ENCODE results near the gene EEF2K.

DNA sequence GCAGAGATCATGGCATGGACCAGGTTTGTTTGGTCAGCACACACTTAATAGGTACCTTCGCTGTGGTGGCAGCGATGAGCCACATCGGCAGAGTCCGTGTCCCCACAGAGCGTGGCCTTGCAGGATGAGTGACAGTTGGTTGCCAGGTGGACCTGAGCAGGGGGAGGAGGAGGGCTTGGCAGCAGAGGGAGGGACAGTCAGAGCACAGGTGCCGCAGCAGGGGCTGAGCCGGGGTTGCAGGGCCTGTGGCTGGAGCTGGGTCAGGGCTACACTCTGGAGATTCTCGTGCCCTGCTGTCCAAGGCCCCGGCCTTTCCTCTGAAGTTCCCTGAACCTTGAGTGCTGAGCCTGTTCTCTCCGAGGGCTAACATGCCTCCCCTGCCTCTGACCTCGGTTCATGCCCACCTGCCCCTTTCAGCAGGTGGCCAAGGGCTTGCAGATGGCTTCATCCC lies 116.0 kb downstream of the EEF2K start:
- TF ChIP-seq ZNF274 (IDR thresholded peaks at IDR 0.05; ENCODE audit: low read depth, low read length) (no peak), YY1 (IDR thresholded peaks at IDR 0.05; ENCODE audit: insufficient read depth, insufficient read length) (no peak), SUZ12 (IDR thresholded peaks at IDR 0.05; ENCODE audit: extremely low read depth, insufficient read depth, insufficient read length) (no peak)

All from NT2/D1 (cell line).